Inflammatory macrophage treated with lipopolysaccharide for 1 hour (primary cell): ENCODE measurements around the gene SLC7A5.
A peak's percentile ranks its signal among the peaks of the same experiment; 100 is the strongest.
"Not testable (repeated sequence)": the region's sequence is repeated elsewhere in the genome, so short reads cannot be mapped to it uniquely, and the experiment has no call there.

Experiments used
- DNase-seq, 2 donors: peaks; one replicate each; pipeline ENCODE4 v3.0.0-alpha.2; 2020 to 2022

SLC7A5 gene

DNA sequence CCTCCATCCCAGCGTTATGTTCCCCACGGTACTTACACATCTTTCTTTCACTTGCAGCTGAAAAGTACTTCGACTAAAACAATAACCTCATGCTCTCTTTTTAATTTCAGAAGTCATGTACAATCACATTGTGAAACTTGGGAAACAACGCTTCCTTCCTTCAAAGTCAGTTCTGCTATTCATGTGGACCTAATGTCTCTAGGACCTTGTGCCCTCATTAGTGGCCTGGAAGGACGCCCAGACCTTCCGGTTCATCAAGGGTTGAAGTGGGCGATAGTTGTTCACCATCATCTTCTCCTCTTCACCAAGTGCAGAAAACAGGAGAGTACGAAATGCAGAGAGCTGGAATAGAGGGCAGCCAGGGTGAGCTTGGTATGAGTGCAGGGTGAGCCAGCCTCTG lies 18.6 kb upstream of the SLC7A5 start:
- DNase-seq: peak; percentile 84 to 91

- DNase-seq: not testable (repeated sequence)
Measured at GRCh38 chr16:87885371-87885967, 16.2 kb upstream of the SLC7A5 start.

DNA sequence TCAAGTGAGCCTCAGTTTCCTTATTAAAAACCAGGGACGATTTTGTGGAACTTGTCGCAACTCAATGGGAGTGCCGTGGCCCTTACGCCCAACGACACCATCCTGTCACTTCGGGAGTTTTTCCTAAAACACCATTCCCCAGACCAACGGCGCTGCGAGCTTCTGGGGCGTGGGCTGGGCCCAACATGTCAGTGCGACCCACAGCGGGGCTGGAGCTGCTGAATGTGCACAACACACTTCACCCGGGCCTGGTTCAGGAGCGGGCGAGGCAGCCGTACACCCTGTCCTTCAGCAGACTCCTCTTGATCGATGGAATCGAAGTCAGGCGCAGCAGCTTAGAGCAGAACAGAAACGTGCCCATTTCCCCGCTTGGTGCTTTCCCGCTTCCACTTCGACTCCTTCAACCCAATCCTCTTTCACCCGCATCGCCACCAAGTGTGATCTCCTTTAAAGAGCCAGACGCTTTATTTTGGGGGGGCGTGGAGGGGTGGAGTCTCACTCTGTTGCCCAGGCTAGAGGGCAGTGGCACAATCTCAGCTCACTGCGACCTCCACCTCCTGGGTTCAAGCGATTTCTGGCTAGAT lies 13.2 kb upstream of the SLC7A5 start:
- DNase-seq: no peak

DNA sequence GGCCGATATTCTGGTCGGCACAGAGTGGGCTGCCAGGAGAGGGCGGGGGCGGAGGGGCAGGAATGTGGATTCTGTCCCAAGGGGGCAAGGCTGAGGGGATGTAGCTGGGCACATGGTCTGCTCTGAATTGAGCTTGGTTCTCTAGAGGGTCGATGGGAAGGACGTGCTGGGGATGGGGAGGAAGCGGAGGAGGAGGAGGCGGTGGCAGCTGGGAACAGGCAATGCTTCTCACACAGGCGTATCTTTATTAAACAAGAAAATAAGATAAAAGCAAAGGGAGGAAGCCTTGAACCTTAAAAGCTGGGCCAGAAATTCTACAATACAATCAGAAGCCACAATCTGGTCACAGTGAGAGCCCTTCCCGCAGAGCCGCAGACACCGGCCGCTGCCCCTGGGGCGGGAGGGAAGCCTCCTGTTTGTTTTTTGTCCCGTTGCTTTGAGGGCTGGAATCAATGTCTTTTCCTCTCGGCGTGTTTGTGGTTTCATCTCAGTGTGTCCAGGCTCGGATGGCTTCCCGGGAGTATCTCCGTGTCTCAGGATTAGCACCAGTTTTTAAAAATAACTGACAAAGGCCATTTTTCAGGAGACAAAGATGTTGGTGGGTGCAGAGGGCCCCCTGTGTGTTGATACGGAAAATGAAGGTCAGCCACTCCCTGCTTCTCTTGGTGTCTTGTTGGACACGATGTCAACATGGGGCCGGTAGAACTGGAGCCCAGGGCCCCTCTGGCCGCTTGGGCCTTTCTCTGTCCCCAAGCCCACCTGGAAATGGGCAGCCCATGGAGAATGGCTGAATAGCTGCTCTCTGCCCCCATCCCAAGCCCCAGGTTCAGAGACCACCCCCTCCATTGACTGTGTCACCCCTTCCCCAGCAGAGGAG lies 12.3 kb upstream of the SLC7A5 start:
- no peak for DNase-seq

DNA sequence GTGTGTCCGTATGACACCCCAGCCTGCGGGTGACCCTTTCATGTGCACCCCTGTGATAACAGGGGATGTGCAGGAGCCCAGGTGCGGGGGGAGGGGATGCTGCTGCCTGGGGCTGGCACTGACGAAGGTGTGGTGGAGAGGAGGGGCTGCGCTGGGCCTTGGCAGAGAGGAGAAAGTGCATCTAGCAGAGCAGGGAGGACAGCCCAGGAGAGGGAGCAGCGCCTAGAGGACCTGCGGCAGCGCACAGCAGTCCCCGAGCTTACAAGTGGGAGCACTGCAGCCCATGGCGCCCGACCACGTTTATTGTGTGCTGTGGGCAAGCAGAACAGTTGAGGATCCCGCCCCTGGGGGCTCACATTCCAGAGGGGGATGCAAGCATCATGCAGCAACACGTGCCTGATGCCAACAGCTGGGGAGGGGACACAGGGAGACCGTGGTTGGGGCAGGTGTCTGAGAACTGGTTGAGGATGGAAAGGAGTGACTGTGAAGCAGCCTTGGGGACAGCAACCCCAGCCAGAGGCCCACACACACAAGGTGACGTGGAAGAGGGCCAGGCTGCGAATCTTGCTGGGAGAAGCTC lies 10.9 kb upstream of the SLC7A5 start:
- DNase-seq: no peak

GRCh38 chr16:87879411-87880013 lies 10.2 kb upstream of the SLC7A5 start:
- DNase-seq: not testable (repeated sequence)

DNA sequence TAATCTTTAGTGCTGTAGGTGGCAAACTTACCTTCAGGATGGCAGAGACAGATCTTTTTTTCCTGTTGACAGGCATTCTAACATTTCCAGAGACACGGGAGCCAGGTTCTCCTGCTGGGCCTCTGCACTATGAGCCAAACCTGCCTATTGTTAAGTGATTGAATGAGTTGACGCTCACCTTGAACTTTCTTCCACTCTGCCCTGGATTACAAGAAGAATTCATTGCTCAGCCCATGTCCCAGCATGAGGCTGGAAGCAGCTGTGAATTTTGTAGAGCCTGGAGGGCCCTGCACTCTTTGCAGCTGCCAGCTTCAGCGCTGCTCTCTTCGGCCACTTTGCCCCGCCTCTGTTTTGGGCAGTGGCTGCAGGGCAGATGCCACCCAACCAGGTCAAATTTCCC lies 9.4 kb upstream of the SLC7A5 start:
- no peak for DNase-seq

- peak in 1 of 2 donors; percentile 29 for DNase-seq
Measured at GRCh38 chr16:87877942-87878507, 8.7 kb upstream of the SLC7A5 start.

DNA sequence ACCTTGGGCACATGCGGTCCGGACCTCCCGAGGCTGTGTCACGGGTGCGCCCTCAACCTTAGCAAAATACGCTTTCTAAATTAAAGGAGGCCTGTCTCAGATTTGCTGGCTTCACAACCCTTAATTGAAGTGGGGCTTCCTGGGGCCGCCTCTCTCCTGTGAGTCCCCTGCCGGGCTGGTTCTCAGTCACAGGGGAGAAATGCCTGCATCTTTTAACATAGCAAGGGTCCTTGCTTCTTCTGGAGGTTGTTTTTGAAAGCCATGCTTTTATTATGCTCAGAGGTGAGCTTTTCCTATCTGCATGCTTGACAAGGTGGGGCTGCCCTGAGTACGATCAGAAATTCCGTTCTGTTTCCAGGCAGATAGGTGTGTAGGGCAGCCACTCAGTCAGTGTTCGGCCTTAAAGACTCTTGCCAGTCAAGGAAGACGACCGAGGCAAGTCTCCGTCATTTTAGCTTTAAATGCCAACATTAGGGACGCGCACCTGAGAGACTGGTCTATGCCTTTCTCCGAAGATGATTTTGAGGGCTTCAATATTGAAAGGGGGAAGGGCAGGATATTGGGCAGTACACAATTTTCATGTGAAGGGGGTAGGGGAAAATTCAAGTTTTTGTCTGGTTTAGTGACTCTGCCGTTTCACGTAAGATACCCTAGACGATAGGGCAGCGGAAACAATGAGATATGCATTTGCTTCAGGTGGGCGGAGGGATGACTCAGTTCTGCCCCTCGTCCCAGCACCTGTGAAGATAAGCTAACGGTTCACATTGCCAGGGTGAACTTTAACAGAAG lies 5.5 kb upstream of the SLC7A5 start:
- DNase-seq: no peak

- peak in 1 of 2 donors; percentile 23 for DNase-seq
Measured at GRCh38 chr16:87870418-87871291, 1.3 kb upstream of the SLC7A5 start.

DNA sequence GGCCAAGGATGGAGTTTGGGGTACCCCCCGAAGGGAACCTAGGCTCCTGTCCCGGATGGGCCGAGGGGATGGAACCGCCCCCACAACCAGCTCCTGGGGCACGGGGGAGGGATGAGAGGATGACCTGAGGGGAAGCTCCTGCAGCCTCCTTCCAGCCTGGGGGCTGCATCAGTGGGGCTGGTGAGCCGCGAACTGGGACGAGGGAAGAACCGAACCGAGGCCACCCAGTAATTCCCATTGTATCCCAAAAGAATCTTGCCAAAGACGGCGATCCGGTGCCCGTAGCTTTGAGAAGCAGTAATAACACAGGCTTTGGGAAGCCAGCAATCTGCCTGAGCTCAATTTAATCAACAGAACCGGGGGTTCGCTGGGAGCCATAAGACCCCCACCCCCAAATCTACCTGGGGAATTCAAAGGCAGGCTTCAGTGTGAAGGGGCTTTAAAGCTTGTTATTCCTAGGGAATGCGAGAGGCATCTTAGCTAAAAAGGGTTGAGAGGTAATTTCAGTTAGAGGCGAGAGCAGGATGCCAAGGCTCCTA lies 641 bp upstream of the SLC7A5 start:
- DNase-seq: not testable (repeated sequence)

DNA sequence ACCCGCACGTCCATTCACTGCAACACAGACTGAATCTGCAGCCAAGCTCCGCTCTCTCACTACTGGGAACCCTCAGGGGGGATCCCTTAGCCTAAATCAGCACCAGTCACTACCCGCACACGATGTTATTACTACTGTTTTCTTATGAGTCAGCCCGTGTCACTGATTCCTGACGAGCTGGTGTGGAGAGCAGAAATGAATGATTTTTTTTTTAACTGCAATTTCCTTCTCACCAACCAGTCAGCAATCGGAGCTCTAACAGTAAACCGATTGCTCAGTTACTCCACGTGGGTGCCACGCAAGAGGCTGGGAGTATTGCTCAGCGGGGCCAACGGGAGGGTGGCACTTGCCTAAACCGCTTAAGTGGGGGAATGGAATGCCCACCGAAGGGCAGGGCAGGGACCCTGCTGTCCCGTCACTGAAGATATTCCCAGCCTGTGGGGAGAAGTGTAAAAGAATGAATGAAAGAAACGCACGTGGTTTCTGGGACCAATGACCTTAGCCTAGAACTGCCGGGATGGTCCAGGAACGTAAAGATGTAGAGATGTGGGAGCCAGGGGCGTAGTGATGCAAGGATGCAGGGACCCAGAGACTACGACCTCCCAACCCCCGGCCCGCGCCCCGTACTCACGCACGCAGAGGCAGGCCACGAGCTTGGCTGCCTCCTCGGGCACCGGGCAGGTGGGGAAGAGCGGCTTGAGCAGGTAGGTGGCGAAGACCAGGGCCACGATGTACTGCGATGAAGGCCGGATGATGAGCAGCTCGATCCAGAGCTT lies 865 bp downstream of the SLC7A5 start:
- peak; percentile 84 to 90 for DNase-seq

DNA sequence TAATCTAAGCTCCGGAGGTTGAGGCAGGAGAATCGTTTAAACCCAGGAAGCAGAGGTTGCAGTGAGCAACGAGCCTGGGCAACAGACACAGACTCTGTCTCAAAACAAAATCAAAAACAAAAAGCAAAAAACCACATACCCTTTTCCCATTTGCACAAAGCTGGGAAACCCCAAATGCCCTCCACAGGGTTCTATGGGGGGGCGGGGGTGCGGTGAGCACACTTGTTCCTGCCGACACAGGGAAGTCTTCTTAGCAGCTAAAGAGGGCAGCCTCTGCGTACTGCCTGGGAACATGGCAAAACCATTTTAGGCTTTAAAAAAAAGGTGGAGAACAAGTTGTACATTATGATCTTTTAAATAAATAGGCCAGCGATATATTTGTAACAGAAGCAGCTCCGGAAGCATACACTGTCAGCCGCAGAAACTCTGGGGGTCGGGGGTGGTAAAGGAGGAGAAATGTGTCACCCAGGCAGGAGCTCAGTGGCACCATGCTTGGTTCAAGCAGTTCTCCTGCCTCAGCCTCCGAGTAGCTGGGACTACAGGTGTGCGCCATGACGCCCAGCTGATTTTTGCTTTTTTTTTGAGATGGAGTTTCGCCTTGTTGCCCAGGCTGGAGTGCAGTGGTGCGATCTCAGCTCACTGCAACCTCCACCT lies 3.3 kb downstream of the SLC7A5 start:
- peak; percentile 33 to 58 for DNase-seq

GRCh38 chr16:87864331-87864989 lies 4.8 kb downstream of the SLC7A5 start:
- no peak for DNase-seq

GRCh38 chr16:87863327-87863635 lies 6.0 kb downstream of the SLC7A5 start:
- DNase-seq: not testable (repeated sequence)

GRCh38 chr16:87862597-87863326 lies 6.5 kb downstream of the SLC7A5 start:
- DNase-seq: not testable (repeated sequence)

- DNase-seq: not testable (repeated sequence)
Measured at GRCh38 chr16:87861300-87862099, 7.8 kb downstream of the SLC7A5 start.
